WTC11 (cell line): ENCODE data around the gene RAN.
A peak's percentile ranks its signal among the peaks of the same experiment; 100 is the strongest.

Experiments used
- CTCF ChIP-seq: fragments of 200-600 bp; IDR thresholded peaks from 2 replicates; pipeline ENCODE4 v1.8.0; 2022; ENCODE audit warnings: antibody characterized with exemption
- ZNF138 ChIP-seq: sonication (generic); formaldehyde crosslinking; conservative IDR thresholded peaks from 2 replicates; pipeline ENCODE4 v1.8.1; 2022; ENCODE audit warnings: mild to moderate bottlenecking, moderate library complexity, missing genetic modification reagents

- TF ChIP-seq ZNF138 (CRISPR knock-in tag) = no peak; the same call in 1 of the 2 replicates
- peak; percentile 98 for TF ChIP-seq CTCF
Measured at GRCh38 chr12:130826151-130826801, 45.6 kb upstream of the RAN start.
